HG02885 (cell line): Measurements from ENCODE around the gene NEK2.
"Not testable (repeated sequence)": the region's sequence is repeated elsewhere in the genome, so short reads cannot be mapped to it uniquely, and the experiment has no call there.

ENCODE experiments used
- ATAC-seq: cut with Tn5 transposase; IDR thresholded peaks from one replicate; pipeline ENCODE4 v1.9.1; 2021; ENCODE audit warnings: mild to moderate bottlenecking; ENCODE audit not compliant: unreplicated experiment, poor library complexity

The NEK2 gene

GRCh38 chr1:211635597-211636205 lies 39.7 kb downstream of the NEK2 start:
- no peak for ATAC-seq

- ATAC-seq = no peak
Measured at GRCh38 chr1:211634931-211635330, 40.5 kb downstream of the NEK2 start.

GRCh38 chr1:211634461-211634860 lies 41.0 kb downstream of the NEK2 start:
- ATAC-seq = no peak

- ATAC-seq = no peak
Measured at GRCh38 chr1:211633524-211633846, 41.9 kb downstream of the NEK2 start.

GRCh38 chr1:211632808-211633523 lies 42.5 kb downstream of the NEK2 start:
- no peak for ATAC-seq

GRCh38 chr1:211632117-211632807 lies 43.2 kb downstream of the NEK2 start:
- peak; percentile 56 for ATAC-seq

GRCh38 chr1:211631168-211631567 lies 44.3 kb downstream of the NEK2 start:
- no peak for ATAC-seq

- no peak for ATAC-seq
Measured at GRCh38 chr1:211630236-211631081, 45.0 kb downstream of the NEK2 start.

GRCh38 chr1:211628417-211628816 lies 47.0 kb downstream of the NEK2 start:
- ATAC-seq = no peak

DNA sequence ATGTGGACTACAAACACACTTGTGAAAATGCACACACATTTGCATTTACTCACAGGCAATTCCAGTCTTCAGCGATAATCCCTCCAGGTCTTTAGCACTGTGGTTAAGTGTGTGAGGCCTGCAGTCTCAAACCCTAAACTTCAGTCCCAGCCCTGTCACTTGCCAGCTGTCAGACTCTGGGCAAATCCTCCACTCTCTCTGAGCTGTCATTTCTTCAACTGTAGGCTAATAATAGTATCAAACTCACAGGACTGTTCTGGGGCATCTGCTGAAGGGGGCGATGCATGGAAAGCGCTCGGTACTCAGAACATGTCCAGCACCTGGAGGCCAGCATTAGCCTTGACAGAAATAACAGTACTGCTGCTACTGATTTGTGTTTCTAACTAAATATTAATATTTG lies 48.2 kb downstream of the NEK2 start:
- no peak for ATAC-seq

GRCh38 chr1:211625866-211626265 lies 49.6 kb downstream of the NEK2 start:
- ATAC-seq = not testable (repeated sequence)

- ATAC-seq = no peak
Measured at GRCh38 chr1:211625040-211625439, 50.4 kb downstream of the NEK2 start.

DNA sequence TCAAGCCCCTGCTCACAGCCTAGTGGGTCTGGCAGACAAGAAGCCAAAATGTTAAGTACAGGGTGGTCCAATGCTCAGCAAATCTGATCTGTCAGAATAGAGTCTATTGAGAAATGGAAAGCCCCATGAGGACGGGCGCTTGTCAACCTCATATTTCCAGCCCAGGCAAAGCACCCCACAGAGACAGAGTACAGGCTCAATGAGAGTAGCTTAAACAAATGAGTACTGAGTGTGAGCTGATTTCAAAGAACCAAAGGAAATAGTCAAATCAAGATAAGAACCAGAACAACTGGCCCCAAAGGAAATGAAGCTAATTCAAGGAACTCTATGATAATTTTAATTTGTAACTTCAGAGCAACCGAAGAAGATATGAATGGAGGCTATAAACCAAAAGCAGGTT lies 51.9 kb downstream of the NEK2 start:
- ATAC-seq = no peak

DNA sequence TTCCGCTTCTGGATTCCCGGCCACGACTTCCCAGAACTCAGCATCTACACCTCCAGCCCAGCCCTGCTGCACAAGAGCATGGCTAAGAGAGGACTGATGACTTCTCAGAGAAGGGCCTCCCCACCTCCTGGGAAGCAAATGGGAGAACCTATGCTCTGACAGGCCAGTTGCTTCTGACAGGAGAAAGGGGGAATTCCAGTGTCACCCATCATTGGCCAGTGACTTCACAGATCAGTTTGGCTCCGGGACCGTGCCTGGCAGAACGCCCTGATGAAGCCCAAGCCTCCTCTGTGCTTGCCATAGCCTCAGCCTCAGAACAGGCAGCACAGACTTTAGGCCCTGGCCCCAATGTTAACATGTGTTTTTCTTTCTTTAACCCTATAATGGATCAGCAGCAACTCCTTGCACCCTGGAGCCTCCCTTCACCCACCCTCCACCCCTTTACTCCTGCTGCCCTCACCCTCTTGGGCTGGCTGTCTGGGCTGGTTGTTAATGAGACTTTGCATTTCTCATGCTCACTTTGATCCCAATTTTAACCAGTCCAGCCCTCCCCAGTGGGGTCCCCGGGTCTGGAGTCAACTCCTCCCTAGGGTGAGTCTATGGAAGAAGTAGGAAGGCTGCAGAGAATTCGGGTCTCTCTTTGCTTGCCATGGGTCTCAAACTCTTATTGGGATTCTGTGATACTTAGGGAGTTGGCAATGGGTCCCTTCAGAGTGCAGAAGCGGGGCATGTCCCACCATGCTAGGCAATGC lies 53.8 kb downstream of the NEK2 start:
- ATAC-seq = no peak

GRCh38 chr1:211620097-211620496 lies 55.3 kb downstream of the NEK2 start:
- no peak for ATAC-seq

GRCh38 chr1:211619033-211619996 lies 56.1 kb downstream of the NEK2 start:
- ATAC-seq = no peak

- ATAC-seq = no peak
Measured at GRCh38 chr1:211616965-211617297, 58.5 kb downstream of the NEK2 start.

- ATAC-seq = no peak
Measured at GRCh38 chr1:211616231-211616964, 59.0 kb downstream of the NEK2 start.
